Erythroblast (primary cell): Measurements from ENCODE around the gene RDH13.
"Not testable (repeated sequence)": the region's sequence is repeated elsewhere in the genome, so short reads cannot be mapped to it uniquely, and the experiment has no call there.

Experiments used
- GATA1 ChIP-seq: IDR thresholded peaks from 2 replicates; pipeline ENCODE4 v1.6.1; 2011; ENCODE audit warnings: low read depth, mild to moderate bottlenecking, control low read depth, low read length, moderate library complexity
- POLR2A ChIP-seq: IDR thresholded peaks from 2 replicates; pipeline ENCODE4 v1.6.1; 2011; ENCODE audit warnings: mild to moderate bottlenecking, low read length

- not testable (repeated sequence) for TF ChIP-seq POLR2A, GATA1
Measured at GRCh38 chr19:55008781-55009180, 54.2 kb downstream of the RDH13 start.
